Transverse colon (tissue), 4 donors: Measurements from ENCODE around the gene CTNNA1. TPM values are rescaled to one million over a fixed set of nuclear protein-coding genes. Genes with fewer than 3 reads are reported as not detected.

Source experiments
- DNase-seq: peaks from one replicate; pipeline ENCODE4 v3.0.0-alpha.2; 2019
- H3K27ac ChIP-seq, 4 donors: fragments of 200-600 bp; sonication (generic); 2 replicates each; pipeline ENCODE4 v1.5.1; 2016 to 2018; ENCODE audit warnings: inconsistent platforms in 4 of 4
- H3K27me3 ChIP-seq: fragments of 200-600 bp; sonication (generic); 2 replicates; pipeline ENCODE4 v1.5.1; 2017; ENCODE audit warnings: inconsistent platforms
- H3K36me3 ChIP-seq, 4 donors: fragments of 200-600 bp; sonication (generic); 2 replicates each; pipeline ENCODE4 v1.5.1; 2017 to 2019; ENCODE audit warnings: inconsistent platforms in 4 of 4
- H3K4me1 ChIP-seq, 4 donors: fragments of 200-600 bp; sonication (generic); 2 replicates each; pipeline ENCODE4 v1.5.1; 2017 to 2020; ENCODE audit warnings: inconsistent platforms in 4 of 4
- H3K4me3 ChIP-seq, 4 donors: fragments of 200-600 bp; sonication (generic); 1 replicate in 1 of 4; 2 replicates in 3 of 4; pipeline versions ENCODE4 v1.5.1 to v1.6.1; 2017 to 2019; ENCODE audit warnings: inconsistent platforms in 4 of 4
- H3K9me3 ChIP-seq, 2 donors: fragments of 200-600 bp; sonication (generic); 2 replicates each; pipeline ENCODE4 v1.5.1; 2017 to 2019; ENCODE audit warnings: inconsistent platforms in 2 of 2
- EP300 ChIP-seq: sonication (generic); formaldehyde crosslinking; IDR thresholded peaks from one replicate; pipeline ENCODE4 v1.6.1; 2017; ENCODE audit warnings: antibody characterized with exemption, low read depth
- POLR2A ChIP-seq: fragments of 450-650 bp; IDR thresholded peaks from one replicate; pipeline ENCODE4 v1.6.1; 2016; ENCODE audit warnings: antibody characterized with exemption, mild to moderate bottlenecking, moderate library complexity
- POLR2AphosphoS5 ChIP-seq, 3 donors: sonication (generic); formaldehyde crosslinking; IDR thresholded peaks; one replicate each; pipeline ENCODE4 v1.6.1; 2016; ENCODE audit warnings: antibody characterized with exemption in 3 of 3
- WGBS, 2 donors: methylation state at CpG; one replicate each; pipeline ENCODE4 v1.1.5; 2018; ENCODE audit warnings: low coverage in 1 of 2; 5-methylcytosine and 5-hydroxymethylcytosine counted together
- in situ Hi-C, 4 donors: fragments of 200-750 bp; cut with MboI; loops; one replicate each; pipeline versions ENCODE4 v1.15.0 to v1.15.1; 2017; ENCODE audit warnings: low sequenced_read_pairs in 3 of 4, low pct_ligation_motif_present in 1 of 4, low pct_unique_long_range_greater_than_20kb in 1 of 4
- intact Hi-C: fragments of 100-400 bp; cut with DNase I; formaldehyde crosslinking; loops from one replicate; pipeline ENCODE4 v1.15.1; 2023; ENCODE audit warnings: low total_unique reads
- total RNA-seq, 4 donors: library from RNA; depleted of rRNA; stranded (reverse); fragments of >200 nt; gene quantifications; one replicate each; pipeline ENCODE4 v1.1.0, GENCODE V29; 2016
- TF ChIP-seq, protein P1 (sequence below), 5 experiments: fragments of 200-600 bp in 3 of 5; fragments of 450-650 bp in 2 of 5; sonication (generic) in 3 of 5; IDR thresholded peaks; 1 replicate in 2 of 5; 2 replicates in 3 of 5; pipeline ENCODE4 v1.5.1; 2016 to 2017; ENCODE audit warnings: antibody characterized with exemption in 5 of 5, inconsistent platforms in 3 of 5, mild to moderate bottlenecking in 2 of 5, moderate library complexity in 1 of 5

CTNNA1 gene
- total RNA-seq, 4 donors from 2014 or later: 272 to 381 (median 316) TPM

DNA sequence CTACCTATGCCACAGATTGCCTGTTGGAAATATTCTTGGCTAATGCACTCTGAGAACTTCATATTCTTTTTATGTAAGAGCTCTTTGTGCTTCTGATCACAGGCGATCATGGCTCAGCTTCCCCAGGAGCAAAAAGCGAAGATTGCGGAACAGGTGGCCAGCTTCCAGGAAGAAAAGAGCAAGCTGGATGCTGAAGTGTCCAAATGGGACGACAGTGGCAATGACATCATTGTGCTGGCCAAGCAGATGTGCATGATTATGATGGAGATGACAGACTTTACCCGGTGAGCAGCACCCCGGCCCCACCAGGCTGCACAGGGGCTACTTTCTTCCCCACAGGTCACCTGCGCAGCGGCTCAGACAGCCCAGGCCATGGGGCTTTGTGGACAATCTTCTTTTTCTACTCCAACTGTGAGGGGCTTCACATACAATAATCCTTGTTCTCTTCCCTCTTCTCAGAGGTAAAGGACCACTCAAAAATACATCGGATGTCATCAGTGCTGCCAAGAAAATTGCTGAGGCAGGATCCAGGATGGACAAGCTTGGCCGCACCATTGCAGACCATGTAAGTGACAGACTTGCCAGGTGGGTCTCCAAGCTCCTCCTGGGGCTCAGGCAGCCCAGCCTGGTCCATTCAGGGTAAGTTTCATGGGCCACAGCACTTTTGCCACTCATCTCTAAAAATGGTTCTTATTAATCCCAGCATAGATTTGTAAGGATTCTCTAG is 177.3 kb downstream of the CTNNA1 start:
- Histone ChIP-seq H3K27ac (no peak overlapping the region), H3K9me3 (no peaks in the 10 kb centered on the region), H3K4me1 (peaks cover 0 to 12% (median 3%) of the 10 kb centered on the region in 4 donors), H3K36me3 (peaks cover 0 to 62% (median 31%) of the 10 kb centered on the region in 4 donors), H3K27me3 (no peaks in the 10 kb centered on the region), H3K4me3 (no peak overlapping the region)
- TF ChIP-seq EP300 (no peak), POLR2A (no peak), POLR2AphosphoS5 (IDR thresholded peaks at IDR 0.05) (no peak)
- TF ChIP-seq, protein P1, sequence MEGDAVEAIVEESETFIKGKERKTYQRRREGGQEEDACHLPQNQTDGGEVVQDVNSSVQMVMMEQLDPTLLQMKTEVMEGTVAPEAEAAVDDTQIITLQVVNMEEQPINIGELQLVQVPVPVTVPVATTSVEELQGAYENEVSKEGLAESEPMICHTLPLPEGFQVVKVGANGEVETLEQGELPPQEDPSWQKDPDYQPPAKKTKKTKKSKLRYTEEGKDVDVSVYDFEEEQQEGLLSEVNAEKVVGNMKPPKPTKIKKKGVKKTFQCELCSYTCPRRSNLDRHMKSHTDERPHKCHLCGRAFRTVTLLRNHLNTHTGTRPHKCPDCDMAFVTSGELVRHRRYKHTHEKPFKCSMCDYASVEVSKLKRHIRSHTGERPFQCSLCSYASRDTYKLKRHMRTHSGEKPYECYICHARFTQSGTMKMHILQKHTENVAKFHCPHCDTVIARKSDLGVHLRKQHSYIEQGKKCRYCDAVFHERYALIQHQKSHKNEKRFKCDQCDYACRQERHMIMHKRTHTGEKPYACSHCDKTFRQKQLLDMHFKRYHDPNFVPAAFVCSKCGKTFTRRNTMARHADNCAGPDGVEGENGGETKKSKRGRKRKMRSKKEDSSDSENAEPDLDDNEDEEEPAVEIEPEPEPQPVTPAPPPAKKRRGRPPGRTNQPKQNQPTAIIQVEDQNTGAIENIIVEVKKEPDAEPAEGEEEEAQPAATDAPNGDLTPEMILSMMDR (IDR thresholded peaks at IDR 0.05): no peak
- no peak for DNase-seq
- in situ Hi-C loops (no loop called here), intact Hi-C loops (no loop called here)
- 79 to 89% methylated on average over 4 to 10 of the region's 10 CpGs for WGBS, 2 donors

DNA sequence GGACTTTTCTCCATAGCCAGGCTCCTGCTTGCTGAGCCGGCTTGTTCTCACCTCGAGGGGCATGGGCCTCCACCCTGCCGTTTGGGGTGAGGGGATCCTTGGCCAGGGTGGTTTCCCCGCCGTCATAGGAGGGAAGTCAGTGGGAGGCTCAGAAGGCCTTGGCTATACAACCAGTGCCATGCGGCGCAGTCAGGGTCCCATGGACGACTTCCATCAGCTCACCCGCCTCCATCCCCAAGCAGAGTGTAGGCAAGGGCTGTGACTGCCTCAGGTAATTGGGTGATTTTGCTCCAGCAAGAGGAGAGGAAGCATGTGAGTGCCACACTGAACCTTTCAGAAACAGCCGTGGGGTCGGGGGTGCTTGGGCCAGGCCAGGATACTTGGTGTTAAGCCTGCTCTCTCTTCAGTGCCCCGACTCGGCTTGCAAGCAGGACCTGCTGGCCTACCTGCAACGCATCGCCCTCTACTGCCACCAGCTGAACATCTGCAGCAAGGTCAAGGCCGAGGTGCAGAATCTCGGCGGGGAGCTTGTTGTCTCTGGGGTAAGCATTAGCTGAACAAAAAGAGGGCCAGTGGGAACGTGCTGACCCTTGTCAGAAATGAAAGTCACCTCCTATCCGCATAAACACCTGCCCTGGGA is 179.1 kb downstream of the CTNNA1 start:
- Histone ChIP-seq H3K27ac (no peak overlapping the region), H3K4me3 (no peak overlapping the region), H3K4me1 (peaks cover 0 to 10% (median 3%) of the 10 kb centered on the region in 4 donors), H3K27me3 (no peaks in the 10 kb centered on the region), H3K36me3 (peaks cover 0 to 51% (median 24%) of the 10 kb centered on the region in 4 donors), H3K9me3 (no peaks in the 10 kb centered on the region)
- intact Hi-C loops: no loop called here
- TF ChIP-seq, protein P1 (IDR thresholded peaks at IDR 0.05): no peak
- no peak for TF ChIP-seq POLR2AphosphoS5 (IDR thresholded peaks at IDR 0.05)
- TF ChIP-seq POLR2A: no peak
- TF ChIP-seq EP300: no peak
- WGBS, 2 donors: 86 to 90% methylated on average over 7 to 20 of the region's 20 CpGs
- DNase-seq: no peak
- in situ Hi-C loops: no loop called here

DNA sequence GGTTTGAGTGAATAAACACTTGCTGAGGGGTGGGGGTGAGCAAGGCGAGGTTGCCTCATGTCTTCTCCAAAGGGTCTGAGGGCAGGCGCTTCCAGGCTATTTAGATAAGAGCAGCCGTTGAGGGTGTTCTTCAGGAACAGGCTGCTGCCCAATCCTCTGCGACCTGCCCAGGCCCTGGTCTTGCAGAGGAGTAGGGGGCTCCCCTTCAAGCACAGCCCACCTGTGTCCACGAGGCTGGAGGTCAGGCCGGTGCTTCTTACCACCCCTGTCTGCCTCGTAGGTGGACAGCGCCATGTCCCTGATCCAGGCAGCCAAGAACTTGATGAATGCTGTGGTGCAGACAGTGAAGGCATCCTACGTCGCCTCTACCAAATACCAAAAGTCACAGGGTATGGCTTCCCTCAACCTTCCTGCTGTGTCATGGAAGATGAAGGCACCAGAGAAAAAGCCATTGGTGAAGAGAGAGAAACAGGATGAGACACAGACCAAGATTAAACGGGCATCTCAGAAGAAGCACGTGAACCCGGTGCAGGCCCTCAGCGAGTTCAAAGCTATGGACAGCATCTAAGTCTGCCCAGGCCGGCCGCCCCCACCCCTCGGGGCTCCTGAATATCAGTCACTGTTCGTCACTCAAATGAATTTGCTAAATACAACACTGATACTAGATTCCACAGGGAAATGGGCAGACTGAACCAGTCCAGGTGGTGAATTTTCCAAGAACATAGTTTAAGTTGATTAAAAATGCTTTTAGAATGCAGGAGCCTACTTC is 180.5 kb downstream of the CTNNA1 start:
- Histone ChIP-seq H3K27me3 (no peaks in the 10 kb centered on the region), H3K4me1 (no peaks in the 10 kb centered on the region), H3K27ac (no peak overlapping the region), H3K4me3 (no peak overlapping the region), H3K9me3 (no peaks in the 10 kb centered on the region), H3K36me3 (peaks cover 0 to 51% (median 24%) of the 10 kb centered on the region in 4 donors)
- in situ Hi-C loops: no loop called here
- WGBS, 2 donors: 90 to 98% methylated on average over 8 to 18 of the region's 18 CpGs
- TF ChIP-seq, protein P1 (IDR thresholded peaks at IDR 0.05): no peak
- TF ChIP-seq POLR2A: no peak
- no peak for TF ChIP-seq POLR2AphosphoS5 (IDR thresholded peaks at IDR 0.05)
- no peak for TF ChIP-seq EP300
- intact Hi-C loops: no loop called here
- no peak for DNase-seq

DNA sequence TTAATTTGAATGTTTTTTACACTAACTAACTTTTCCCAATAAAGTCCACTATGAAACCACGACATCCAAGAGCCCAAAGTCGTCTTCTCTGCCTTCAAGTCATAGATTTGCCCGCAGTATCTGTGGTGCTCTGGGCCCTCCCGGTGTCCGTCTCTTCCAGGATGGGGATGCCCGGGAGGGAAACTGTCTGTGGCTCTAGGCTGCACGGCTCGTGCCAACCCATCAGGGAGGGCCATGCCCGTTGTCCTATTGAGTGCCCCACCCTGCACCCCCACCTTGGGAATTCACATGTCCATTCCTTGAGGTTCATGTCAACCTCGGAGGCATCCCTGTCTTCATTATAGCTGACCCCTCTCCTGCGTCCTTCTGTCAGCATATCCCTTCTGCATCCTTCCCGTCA is 181.7 kb downstream of the CTNNA1 start:
- H3K27ac ChIP-seq: no peak overlapping the region
- in situ Hi-C loops: no loop called here
- no peaks in the 10 kb centered on the region for H3K4me1 ChIP-seq

More for the DNA sequence above, 181.7 kb downstream of the CTNNA1 start:
- H3K4me3 ChIP-seq: no peak overlapping the region
- DNase-seq: no peak
- intact Hi-C loops: no loop called here
- WGBS, 2 donors: 92 to 93% methylated on average over 2 to 12 of the region's 12 CpGs
- H3K9me3 ChIP-seq: no peaks in the 10 kb centered on the region
- peaks cover 0 to 44% (median 21%) of the 10 kb centered on the region in 4 donors for H3K36me3 ChIP-seq
- no peaks in the 10 kb centered on the region for H3K27me3 ChIP-seq
- TF ChIP-seq POLR2AphosphoS5 (IDR thresholded peaks at IDR 0.05): no peak
- TF ChIP-seq, protein P1 (IDR thresholded peaks at IDR 0.05): no peak
- no peak for TF ChIP-seq POLR2A
- no peak for TF ChIP-seq EP300
